Measurements from ENCODE around the gene AP1S1.
"Not testable (repeated sequence)": the region's sequence is repeated elsewhere in the genome, so short reads cannot be mapped to it uniquely, and the experiment has no call there.

AP1S1 gene

DNA sequence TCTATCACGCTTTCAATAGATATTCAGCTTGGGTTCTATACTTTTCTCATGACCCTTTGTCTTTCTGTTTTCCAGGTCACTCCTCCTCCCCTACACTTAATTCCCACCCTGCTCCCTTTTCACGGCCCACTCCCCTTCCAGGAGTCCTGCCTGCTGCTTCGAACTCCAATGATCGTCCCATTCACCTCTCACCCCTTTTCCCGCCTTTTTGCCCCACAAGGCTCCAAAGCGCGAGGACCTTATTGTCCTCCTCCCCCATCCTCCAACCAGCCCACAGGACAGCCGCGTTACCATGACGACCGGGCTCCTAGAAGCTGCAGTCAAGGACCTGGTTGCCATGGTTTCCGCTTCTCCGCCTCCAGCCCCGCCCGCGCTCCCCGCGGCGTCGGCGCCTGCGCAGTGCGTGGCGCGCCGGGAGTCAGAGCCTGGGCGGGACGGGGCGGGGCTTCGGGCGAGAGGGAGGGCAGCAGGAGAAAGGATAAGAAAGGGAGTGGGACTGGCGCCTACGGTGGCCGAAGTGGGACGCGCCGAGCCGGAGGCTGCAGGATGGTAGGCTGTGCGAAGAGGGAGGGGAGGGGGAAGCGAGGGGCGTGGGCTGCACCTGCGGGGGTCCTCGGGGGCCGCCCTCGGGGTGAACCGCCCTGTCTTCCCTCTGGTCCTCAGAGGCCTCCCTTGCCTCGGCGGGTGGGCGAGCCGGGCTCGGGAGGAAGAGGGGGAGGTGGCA lies at the start of gene AP1S1:
TSS of gene AP1S1 (plus strand) at position 508 of the 724 bp plus-strand sequence. CDS start at position 547, 39 bp downstream.
- DNase-seq (ENCODE audit: low read depth), result peak; percentile 76

DNA sequence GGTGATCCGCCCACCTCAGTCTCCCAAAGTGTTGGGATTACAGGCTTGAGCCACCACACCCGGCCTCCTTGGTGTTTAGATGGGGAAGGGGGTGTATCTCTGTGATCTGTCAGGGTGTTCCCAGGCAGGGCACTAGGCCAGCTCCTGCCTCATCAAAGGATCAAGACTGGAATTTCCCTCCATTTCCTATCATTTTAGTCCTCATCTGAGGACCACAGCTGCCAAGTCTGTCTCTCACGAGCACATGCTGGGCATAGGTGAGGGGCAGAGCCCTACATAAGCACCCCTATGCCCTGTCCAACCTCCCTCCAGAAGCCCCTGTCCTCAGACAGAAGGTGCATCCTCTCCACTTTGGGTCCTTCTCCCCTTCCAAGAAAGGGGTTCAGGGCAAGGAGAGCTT lies 49.5 kb upstream of the AP1S1 start:
- no peak for DNase-seq (ENCODE audit: low read depth)

DNA sequence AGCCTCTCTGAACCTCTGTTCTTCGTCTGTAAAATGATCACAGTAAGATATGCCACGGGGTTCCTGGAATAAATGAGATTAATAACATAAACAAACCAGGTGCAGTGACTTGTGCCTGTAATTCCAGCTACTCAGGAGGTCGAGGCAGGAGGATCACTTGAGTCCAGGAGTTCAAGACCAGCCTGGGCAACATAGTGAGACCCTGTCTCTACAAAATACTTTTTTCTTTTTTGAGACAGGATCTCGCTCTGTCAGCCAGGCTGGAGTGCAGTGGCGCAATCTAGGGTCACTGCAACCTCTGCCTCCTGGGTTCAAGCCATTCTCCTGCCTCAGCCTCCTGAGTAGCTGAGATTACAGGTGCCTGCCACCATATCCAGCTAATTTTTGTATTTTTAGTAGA lies 49.0 kb upstream of the AP1S1 start:
- DNase-seq (ENCODE audit: low read depth), result not testable (repeated sequence)

DNA sequence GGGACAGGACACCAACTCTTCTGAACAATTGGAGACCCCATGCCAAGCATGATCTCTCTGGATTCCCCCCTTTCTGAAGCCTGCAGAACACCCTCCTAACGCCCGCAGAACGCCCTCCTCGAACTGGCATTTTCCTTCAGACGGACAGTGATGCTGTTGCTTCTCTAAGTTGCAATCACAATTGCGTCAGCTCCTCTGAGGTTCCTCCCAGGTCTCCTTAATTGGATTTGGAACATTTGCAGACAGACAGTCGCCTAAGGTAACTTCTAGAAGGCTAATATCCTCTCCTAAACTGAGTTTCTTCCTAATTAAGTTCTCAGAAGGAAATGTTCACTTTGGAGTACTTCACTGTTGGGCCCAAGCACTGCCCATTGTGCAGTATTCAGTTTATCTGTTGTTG lies 47.9 kb upstream of the AP1S1 start:
- DNase-seq (ENCODE audit: low read depth), result no peak

DNA sequence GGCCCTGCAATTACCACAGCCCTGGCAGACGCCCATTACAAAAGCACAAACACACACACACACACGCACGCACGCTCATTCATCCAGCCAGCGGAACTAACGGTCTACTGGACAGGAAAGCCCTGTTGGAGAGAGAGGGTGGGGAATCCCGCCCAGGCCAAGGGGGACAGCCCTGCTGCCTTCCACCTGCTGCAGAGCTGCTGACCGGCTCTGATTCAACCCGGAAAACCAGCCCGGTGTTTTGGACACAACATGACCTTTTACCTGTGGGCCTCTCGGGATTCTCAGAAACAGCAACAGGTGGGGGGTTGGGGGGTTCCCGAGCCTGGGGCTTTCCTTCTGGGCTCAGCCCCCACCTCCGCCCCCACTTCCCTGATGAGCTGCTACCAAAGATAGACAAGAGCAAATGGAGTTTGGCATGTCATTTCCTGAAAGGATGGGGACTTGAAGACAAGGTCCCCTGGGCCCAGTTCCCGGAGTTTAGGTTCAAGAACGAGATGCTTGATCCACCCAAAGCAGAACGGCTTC lies 45.9 kb upstream of the AP1S1 start:
- DNase-seq (ENCODE audit: low read depth), result no peak

DNA sequence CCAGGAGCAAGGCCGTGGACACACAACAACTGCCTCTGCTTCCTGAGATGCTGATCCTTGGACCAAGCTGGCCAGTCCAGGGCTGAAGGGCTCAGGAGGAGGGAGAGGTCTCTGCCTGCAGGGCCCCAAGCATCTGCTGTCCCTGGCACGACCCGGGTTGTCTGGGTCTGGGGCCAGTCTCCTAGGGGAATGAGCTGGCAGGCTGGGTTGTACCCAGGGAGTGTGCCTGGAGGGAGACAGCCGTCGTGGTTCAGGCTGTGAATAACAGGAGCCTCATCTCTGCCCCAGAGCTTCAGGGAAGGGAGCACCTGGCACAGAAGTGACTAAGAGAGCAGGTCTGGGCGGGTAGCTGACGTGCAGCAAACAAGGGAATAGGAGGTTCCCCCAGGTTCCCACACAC lies 45.3 kb upstream of the AP1S1 start:
- DNase-seq (ENCODE audit: low read depth), result no peak

DNA sequence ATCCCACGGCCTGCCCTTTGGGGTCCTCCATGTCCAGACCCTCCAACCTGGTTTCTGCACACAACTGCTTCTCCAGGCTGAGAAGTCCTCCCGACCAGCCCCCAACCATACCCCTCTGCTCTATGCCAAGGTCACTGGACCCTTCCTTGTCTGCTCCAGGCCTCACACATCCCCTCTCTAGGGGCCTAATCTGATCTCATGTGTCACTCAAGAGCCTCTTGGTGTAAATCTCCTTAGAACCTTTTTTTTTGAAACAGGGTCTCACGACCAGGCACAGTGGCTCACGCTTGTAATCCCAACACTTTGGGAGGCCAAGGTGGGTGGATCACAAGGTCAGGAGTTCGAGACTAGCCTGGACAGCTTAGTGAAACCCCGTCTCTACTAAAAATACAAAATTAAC lies 44.9 kb upstream of the AP1S1 start:
- no peak for DNase-seq (ENCODE audit: low read depth)

DNA sequence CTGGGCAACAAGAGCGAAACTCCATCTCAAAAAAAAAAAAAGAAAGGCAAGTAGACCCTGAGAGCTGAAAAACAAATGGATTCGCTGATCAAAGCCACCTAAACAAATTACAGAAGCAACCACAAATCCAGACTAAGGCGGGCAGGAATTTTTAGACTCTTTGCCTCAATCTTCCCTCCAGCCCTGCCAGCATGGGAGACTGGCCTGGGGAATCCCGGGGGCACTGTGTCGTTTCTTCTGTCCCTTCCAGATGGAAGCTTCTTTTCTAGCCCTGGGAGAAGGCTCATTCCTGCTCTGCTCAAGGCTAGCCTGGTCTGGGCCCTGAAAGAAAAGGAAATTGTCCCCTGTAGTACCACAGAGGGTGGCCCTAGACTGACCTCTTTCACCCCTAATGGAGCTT lies 43.0 kb upstream of the AP1S1 start:
- DNase-seq (ENCODE audit: low read depth), result no peak

DNA sequence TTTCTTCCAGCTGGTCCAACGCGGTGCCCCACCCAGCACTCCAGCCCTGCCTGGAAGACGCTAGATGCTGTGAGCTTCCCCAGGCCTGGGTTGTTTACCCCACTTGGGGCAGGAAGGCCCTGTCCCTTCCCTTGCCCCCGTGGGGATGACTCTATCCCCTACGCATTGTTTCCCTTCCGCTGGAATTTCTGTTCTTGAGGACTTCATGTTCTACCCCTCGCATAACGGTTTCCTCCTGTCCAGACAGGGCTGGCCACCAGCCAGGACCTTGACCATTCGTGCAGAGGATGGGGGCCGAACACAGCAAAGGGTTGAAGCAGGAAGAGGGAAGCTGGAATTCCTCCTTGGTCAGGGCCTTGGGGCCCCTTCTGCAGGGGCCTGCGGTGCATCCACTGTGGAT lies 42.0 kb upstream of the AP1S1 start:
- no peak for DNase-seq (ENCODE audit: low read depth)

DNA sequence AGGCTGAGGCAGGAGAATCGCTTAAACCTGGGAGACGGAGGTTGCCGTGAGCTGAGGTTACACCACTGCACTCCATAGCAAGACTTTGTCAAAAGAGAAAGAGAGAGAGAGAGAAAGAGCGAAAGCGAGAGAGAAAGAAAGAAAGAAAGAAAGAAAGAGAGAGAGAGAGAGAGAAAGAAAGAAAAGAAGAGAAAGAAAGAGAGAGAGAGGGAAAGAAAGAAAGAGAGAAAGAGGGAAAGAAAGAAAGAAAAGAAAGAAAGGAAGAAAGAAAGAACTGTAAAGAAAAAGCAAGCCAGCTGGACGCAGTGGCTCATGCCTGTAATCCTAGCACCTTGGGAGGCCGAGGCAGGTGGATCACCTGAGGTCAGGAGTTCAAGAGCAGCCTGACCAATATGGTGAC lies 41.1 kb upstream of the AP1S1 start:
- DNase-seq (ENCODE audit: low read depth), result not testable (repeated sequence)

DNA sequence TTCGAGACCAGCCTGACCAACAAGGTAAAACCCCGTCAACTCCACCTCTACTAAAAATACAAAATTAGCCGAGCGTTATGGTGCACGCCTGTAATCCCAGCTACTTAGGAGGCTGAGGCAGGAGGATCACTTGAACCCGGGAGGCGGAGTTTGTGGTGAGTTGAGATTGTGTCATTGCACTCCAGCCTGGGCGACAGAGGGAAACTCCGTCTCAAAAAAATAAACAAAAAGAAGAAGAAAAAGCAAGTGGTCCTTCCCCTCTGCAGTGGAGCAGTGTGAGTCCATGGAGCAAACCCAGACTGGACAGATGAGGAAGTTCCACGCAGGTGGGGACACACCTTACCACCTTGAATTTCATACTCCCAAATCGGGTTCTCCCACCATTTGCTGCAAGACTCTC lies 40.4 kb upstream of the AP1S1 start:
- DNase-seq (ENCODE audit: low read depth), result no peak

DNA sequence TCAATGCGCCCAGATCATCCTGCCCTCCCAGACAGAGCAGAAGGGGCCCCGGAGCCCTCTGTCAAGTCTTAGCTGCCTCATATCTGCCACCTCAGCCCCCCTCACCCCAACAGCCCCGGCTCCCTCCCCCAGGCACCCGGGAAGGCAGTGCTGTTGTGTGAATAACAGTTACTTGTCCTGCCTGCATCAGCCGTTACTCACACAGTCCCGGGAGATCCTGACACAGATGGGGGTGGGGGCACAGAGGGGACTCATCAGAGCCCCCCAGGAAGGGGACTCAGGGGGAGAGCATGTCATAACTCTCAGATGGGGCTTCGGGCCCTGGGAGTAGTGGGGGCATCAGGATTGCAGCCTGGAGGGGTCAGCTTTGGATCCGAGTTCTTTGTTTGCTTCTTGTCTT lies 39.8 kb upstream of the AP1S1 start:
- no peak for DNase-seq (ENCODE audit: low read depth)

DNA sequence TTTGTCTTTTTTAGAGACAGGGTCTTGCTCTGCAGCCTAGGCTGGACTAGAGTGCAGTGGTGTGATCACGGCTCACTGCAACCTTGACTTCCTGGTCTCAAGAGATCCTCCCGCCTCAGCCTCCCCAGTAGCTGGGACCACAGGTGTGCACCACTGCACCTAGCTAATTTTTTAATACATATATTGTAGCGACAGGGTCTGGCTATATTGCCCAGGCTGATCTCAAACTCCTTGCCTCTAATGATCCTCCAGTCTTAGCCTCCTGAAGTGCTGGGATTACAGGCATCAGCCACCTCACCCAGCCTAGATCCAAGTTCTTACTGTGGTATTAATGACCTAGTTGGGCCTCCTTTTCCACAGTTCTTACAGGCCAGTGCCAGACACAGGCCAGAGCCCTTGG lies 39.1 kb upstream of the AP1S1 start:
- no peak for DNase-seq (ENCODE audit: low read depth)

DNA sequence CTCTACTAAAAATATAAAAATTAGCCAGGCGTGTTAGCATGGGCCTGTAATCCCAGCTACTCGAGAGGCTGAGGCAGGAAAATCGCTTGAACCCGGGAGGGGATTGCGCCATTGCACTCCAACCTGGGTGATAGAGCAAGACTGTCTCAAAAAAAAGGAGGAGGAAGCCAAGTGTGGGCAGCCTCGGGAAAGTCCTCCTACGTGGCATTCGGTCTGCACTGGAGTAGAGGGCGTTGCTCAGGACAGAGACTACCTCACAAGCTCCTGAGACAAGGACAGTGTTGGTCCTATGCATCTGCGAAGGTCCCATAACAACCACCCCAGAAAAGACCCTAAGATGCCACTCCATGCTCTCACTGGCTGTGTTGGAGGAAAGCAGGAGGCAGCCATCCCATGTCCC lies 37.4 kb upstream of the AP1S1 start:
- no peak for DNase-seq (ENCODE audit: low read depth)

DNA sequence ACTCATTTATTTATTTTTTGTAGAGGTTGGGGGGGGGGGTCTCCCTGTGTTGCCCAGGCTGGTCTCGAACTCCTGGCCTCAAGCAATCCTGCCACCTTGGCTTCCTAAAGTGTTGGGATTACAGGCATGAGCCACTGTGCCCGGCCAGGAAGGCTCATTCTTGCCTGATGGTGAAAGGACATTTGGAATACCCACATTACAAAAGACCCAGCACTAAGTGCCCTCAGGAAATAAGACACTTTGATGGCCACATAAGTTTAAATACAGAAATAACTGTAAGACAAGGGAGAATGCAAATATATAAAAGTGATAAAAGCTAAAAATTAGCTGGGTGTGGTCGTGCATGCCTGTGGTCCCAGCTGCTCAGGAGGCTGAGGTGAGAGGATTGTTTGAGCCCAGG lies 35.4 kb upstream of the AP1S1 start:
- no peak for DNase-seq (ENCODE audit: low read depth)

DNA sequence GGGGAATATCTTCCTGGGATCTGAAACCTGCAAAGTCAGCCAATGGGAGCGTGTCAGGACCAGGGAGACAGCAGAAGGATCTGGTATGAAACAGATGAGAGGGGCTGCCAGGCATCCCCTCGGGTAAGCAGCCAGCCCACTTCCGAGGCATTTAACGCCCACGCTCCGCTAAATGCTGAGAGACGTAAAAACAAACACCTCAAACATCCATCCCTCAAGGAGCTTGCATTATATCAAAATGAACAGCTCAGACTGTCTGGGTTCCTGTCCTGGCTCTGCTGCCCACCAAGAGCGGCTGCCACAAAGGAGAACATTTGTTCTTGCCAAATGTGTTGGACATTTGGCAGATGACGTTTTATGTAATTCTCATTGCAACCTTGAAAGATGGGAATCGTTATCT lies 34.4 kb upstream of the AP1S1 start:
- DNase-seq (ENCODE audit: low read depth), result no peak

DNA sequence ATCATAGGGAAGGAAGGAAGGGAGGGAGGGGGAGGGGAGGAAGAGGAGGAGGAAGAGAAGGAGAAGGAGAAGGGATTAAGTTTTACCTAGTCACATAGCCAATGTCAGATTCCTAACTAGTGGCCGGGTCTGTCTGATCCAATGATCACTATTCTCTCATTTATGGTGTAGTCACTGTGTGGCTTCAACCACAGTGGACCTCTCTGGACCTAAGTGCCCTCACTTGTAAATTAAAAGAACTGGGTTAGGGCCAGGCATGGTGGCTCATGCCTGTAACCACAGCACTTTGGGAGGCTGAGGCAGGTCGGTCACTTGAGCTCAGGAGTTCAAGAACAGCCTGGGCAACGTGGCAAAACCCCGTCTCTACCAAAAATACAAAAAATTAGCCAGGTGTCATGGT lies 34.0 kb upstream of the AP1S1 start:
- DNase-seq (ENCODE audit: low read depth), result no peak

DNA sequence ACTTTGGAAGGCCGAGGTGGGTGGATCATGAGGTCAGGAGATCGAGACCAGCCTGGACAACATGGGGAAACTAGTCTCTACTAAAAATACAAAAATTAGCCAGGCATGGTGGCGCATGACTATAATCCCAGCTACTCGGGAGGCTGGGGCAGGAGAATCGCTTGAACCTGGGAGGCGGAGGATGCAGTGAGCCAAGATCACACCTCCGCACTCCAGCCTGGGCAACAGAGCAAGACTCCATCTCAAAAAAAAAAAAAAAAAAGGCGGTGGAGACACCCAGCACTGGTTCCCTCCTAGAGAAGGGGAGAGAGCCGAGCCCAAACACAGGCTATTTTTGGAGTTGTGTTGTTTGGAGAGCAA lies 32.7 kb upstream of the AP1S1 start:
- DNase-seq (ENCODE audit: low read depth), result not testable (repeated sequence)

DNA sequence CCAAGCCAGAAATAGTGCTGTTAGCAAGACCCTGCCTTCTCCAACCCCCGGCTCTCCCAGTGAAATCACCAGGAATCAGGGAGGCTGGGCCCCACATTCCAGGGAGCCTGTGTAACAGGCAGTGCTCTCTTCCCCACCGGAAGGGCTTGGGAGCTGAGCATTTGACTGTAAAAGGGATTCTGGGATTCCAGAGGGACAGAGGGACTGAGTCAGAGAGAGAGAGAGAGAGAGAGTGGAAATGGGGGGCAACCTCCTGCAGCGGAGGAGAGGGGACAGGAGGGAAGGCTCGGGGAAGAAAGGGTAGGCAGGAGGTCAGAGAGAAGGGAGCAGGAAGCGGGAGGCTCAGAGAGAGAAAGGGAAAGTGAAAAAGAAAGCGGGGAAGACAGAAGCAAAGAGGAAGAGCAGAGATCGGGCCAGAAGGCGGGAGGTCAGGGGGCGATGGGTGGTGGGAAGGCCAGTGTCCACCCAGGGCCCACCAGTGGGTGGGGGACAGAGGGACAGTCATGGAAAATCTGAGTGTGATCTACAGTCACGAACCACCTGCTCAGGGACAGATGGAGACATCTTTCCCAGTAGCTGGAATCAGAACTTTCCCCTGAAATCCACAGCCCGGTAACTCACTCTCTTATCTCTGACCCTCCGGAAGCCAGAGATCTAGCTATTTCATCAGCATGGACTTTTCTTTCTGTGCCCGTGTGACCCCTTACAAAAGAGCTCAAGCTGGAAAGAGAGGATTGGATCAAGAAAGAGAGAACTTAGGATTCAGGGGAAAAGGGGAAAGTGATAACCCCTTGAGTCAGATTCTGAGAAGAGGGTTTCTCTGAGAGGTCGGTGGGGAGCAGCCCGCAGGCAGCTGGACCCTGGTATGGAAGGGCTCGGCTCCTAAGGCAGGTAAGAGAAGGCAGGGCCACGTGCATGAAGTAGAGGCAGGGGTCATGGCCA lies 32.0 kb upstream of the AP1S1 start:
- DNase-seq (ENCODE audit: low read depth), result peak; percentile 87

DNA sequence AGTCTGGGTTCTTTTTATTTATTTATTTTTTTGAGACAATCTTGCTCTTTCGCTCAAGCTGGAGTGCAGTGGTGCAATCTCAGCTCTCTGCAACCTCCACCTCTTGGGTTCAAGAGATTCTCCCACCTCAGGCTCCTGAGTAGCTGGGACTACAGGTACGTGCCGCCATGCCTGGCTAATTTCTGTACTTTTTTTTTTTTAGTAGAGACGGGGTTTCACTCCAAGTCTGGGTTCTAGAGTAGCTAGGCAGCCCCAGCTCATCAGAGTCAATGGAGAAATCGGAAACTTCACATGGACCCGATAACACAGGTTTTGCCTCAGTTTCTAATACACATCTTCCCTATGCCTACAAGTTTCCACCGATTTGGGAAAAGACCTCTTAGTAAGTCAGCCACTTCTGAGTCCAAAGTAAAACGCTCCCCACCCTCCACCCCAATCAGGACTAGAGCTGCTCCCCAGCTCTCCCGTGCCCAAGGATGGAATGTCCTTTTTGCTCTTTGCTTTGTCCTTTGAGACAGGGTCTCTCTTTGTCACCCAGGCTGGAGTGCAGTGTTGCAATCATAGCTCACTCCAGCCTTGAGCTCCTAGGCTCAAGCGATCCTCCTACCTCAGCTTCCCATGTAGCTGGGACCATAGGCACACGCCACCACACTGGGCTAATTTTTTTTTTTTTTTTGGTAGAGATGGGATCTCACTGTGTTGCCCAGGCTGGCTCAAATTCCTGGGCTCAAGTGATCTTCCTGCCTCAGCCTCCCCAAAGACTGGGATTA lies 31.2 kb upstream of the AP1S1 start:
- no peak for DNase-seq (ENCODE audit: low read depth)

DNA sequence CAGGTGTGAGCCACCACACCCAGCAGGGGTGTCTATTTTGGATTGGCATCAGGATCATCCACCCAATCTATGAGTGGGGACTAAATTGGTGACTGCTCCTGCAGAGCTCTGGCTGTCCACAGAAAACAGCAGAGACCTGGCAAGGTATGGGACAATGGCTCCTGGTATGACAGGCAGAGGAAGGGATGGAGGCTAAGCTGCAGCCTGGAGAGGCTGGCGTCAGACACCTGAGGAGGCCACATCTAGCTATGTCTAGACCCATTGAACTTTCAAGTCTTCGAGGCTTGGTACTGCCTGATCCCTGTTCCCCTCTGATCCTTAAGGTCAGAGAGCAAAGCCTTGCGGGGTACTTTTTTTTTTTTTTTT lies 30.6 kb upstream of the AP1S1 start:
- no peak for DNase-seq (ENCODE audit: low read depth)

DNA sequence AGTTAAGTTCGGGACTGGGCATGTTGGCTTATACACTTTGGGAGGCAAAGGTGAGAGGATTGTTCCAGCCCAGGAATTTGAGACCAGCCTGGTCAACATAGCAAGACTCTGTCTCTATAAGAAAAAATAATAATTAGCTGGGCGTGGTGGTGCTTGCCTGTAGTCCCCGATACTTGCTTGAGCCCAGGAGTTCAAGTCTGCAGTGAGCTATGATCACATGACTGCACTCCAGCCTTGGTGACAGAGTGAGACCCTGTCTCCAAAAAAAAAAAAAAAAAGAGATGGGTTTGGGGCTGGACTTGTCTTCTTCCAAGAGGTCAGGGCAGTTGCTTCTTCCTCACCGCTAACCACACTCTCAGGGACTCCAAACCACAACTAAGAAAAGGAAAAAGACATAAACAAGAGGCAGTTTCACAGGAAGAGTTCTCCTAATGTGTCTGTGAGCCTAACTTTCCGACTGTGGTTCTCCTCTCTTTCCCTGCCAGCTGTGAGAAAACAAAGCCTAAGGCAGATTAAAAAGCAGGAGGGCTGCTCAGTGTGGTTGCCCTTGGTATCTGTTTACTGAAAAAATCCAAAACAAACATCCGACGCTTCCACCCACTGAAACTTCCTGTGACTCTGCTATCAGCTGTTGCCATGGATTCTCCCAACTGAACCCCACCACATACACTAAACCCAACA lies 29.8 kb upstream of the AP1S1 start:
- DNase-seq (ENCODE audit: low read depth), result no peak

Measured in HS-5 (cell line).